Liver (tissue), 9 donors: ENCODE data around the gene HYKK. TPM values are rescaled to one million over a fixed set of nuclear protein-coding genes. Genes with fewer than 3 reads are reported as not detected.

ENCODE experiments used
- DNase-seq: peaks from one replicate; pipeline ENCODE4 v3.0.0-alpha.2; 2017; ENCODE audit warnings: low spot score
- H3K27ac ChIP-seq, 2 donors: one replicate each; pipeline ENCODE4 v1.7.0; 2013; ENCODE audit warnings: inconsistent platforms in 2 of 2, low read length in 2 of 2, control low read depth in 1 of 2, low read depth in 1 of 2, mild to moderate bottlenecking in 1 of 2
- H3K27me3 ChIP-seq, 4 donors: one replicate each; pipeline versions ENCODE4 v1.6.1 to v1.7.0; 2013; ENCODE audit warnings: low read length in 3 of 4, inconsistent platforms in 1 of 4, mild to moderate bottlenecking in 1 of 4, moderate library complexity in 1 of 4; ENCODE audit not compliant: control insufficient read depth in 4 of 4, insufficient read depth in 4 of 4
- H3K36me3 ChIP-seq, 4 donors: one replicate each; pipeline versions ENCODE4 v1.6.1 to v1.7.0; 2013; ENCODE audit warnings: low read length in 3 of 4, mild to moderate bottlenecking in 3 of 4, low read depth in 1 of 4, moderate library complexity in 1 of 4; ENCODE audit not compliant: control insufficient read depth in 4 of 4, insufficient read depth in 3 of 4
- H3K4me1 ChIP-seq, 4 donors: one replicate each; pipeline versions ENCODE4 v1.6.1 to v1.7.0; 2013; ENCODE audit warnings: low read length in 3 of 4, mild to moderate bottlenecking in 3 of 4, moderate library complexity in 1 of 4; ENCODE audit not compliant: control insufficient read depth in 4 of 4, insufficient read depth in 4 of 4
- H3K4me3 ChIP-seq, 3 donors: one replicate each; pipeline versions ENCODE4 v1.6.1 to v1.7.0; 2013; ENCODE audit warnings: low read length in 3 of 3, control low read depth in 1 of 3, low read depth in 1 of 3, mild to moderate bottlenecking in 1 of 3
- H3K9ac ChIP-seq, 2 donors: one replicate each; pipeline ENCODE4 v1.7.0; 2013; ENCODE audit warnings: low read length in 2 of 2, mild to moderate bottlenecking in 2 of 2, moderate library complexity in 2 of 2, control low read depth in 1 of 2, low read depth in 1 of 2
- H3K9me3 ChIP-seq, 4 donors: one replicate each; pipeline versions ENCODE4 v1.6.1 to v1.7.0; 2013; ENCODE audit warnings: low read length in 3 of 4; ENCODE audit not compliant: control insufficient read depth in 4 of 4
- CTCF ChIP-seq: fragments of 150-350 bp; IDR thresholded peaks from 2 replicates; pipeline ENCODE4 v1.5.1; 2017; ENCODE audit warnings: improper control_type of control experiment, low read depth, low read length; ENCODE audit not compliant: missing input control
- EGR1 ChIP-seq, 2 donors: IDR thresholded peaks; 2 replicates each; pipeline ENCODE4 v1.6.1; 2016 to 2018; ENCODE audit warnings: antibody characterized with exemption in 2 of 2, low read depth in 2 of 2
- FOXA2 ChIP-seq: IDR thresholded peaks from 2 replicates; pipeline ENCODE4 v1.6.1; 2016; ENCODE audit warnings: antibody characterized with exemption
- GABPA ChIP-seq, 2 donors: IDR thresholded peaks in 1 of 2; conservative IDR thresholded peaks in 1 of 2; 2 replicates each; pipeline ENCODE4 v1.6.1; 2016; ENCODE audit warnings: antibody characterized with exemption in 2 of 2, mild to moderate bottlenecking in 1 of 2, moderate library complexity in 1 of 2
- HNF4A ChIP-seq, 2 donors: conservative IDR thresholded peaks; 2 replicates each; pipeline ENCODE4 v1.6.1; 2016; ENCODE audit warnings: antibody characterized with exemption in 2 of 2, mild to moderate bottlenecking in 2 of 2
- HNF4G ChIP-seq: IDR thresholded peaks from 2 replicates; pipeline ENCODE4 v1.6.1; 2016; ENCODE audit warnings: antibody characterized with exemption
- JUND ChIP-seq, 2 donors: IDR thresholded peaks; 2 replicates each; pipeline ENCODE4 v1.6.1; 2016; ENCODE audit warnings: antibody characterized with exemption in 2 of 2
- MAX ChIP-seq: IDR thresholded peaks from 2 replicates; pipeline ENCODE4 v1.6.1; 2016; ENCODE audit warnings: antibody characterized with exemption
- NR2F2 ChIP-seq: IDR thresholded peaks from 2 replicates; pipeline ENCODE4 v1.6.1; 2016; ENCODE audit warnings: antibody characterized with exemption
- RAD21 ChIP-seq, 2 donors: IDR thresholded peaks; 2 replicates each; pipeline ENCODE4 v1.6.1; 2016; ENCODE audit warnings: antibody characterized with exemption in 2 of 2, mild to moderate bottlenecking in 2 of 2
- REST ChIP-seq: IDR thresholded peaks from 2 replicates; pipeline ENCODE4 v1.6.1; 2016; ENCODE audit warnings: antibody characterized with exemption, mild to moderate bottlenecking
- RXRA ChIP-seq, 2 donors: IDR thresholded peaks; 2 replicates each; pipeline ENCODE4 v1.6.1; 2017 to 2018; ENCODE audit warnings: antibody characterized with exemption in 2 of 2, mild to moderate bottlenecking in 1 of 2
- SP1 ChIP-seq: IDR thresholded peaks from 2 replicates; pipeline ENCODE4 v1.6.1; 2018; ENCODE audit warnings: antibody characterized with exemption, mild to moderate bottlenecking
- TAF1 ChIP-seq: conservative IDR thresholded peaks from 2 replicates; pipeline ENCODE4 v1.6.1; 2016; ENCODE audit warnings: antibody characterized with exemption, mild to moderate bottlenecking
- YY1 ChIP-seq: IDR thresholded peaks from 2 replicates; pipeline ENCODE4 v1.6.1; 2016; ENCODE audit warnings: antibody characterized with exemption, mild to moderate bottlenecking
- WGBS: extraction: QIAGEN DNeasy Blood & Tissue Kit; methylation state at CpG from one replicate; pipeline ENCODE4 v1.1.7; 2013; 5-methylcytosine and 5-hydroxymethylcytosine counted together
- polyA plus RNA-seq, 2 donors: library from polyadenylated mRNA; stranded (reverse) in 1 of 2; unstranded in 1 of 2; fragments of 200-250 nt in 1 of 2; fragments of >200 nt in 1 of 2; fragmentation: Nextera tagmentation in 1 of 2; extraction: Ambion mirVana in 1 of 2; gene quantifications; one replicate each; pipeline versions ENCODE4 v1.2.1 to v1.2.3, GENCODE V29; 2013 to 2015
- total RNA-seq, 2 donors: library from RNA; depleted of rRNA; stranded (reverse); fragments of >200 nt; gene quantifications; one replicate each; pipeline ENCODE4 v1.2.3, GENCODE V29; 2014
- TF ChIP-seq, protein P1 (sequence below): IDR thresholded peaks from 2 replicates; pipeline ENCODE4 v1.6.1; 2016; ENCODE audit warnings: antibody characterized with exemption
- TF ChIP-seq, protein P2 (sequence below): IDR thresholded peaks from 2 replicates; pipeline ENCODE4 v1.6.1; 2016; ENCODE audit warnings: antibody characterized with exemption
- donor health status: healthy.
- donor health status: healthy.
- donor health status: healthy.
- donor health status: healthy.
- donor health status: healthy.

HYKK gene
- total and polyA plus RNA-seq, 4 donors: 1.7 to 7.7 (median 2.2) TPM

DNA sequence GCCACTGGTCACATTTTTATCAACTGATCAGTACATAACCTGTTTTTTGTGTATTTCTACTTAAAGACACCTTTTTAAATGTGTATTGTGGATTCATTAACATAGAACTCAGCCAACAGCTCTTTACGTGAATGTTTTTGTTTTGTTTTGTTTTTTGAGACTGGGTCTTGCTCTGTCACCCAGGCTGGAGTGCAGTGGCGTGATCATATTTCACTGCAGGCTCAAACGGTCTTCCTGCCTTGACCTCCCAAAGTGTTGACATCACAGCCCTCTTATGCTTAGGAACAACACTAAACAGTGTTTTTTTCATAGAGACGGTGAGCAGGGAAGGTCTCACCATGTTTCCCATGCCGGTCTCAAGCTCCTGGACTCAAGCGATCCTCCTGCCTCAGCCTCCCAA lies 42.8 kb downstream of the HYKK start:
- Histone ChIP-seq H3K4me3 (no peak overlapping the region), H3K9ac (no peak overlapping the region), H3K27me3 (no peaks in the 10 kb centered on the region), H3K4me1 (no peaks in the 10 kb centered on the region), H3K9me3 (no peaks in the 10 kb centered on the region), H3K27ac (no peak overlapping the region), H3K36me3 (peaks cover 18 to 58% (median 46%) of the 10 kb centered on the region in 4 donors)
- no peak for DNase-seq
- 91% methylated on average over 6 of the region's 6 CpGs for WGBS
- no peak for TF ChIP-seq EGR1 (IDR thresholded peaks at IDR 0.05; ENCODE audit: low read depth in 2 of 2)
- TF ChIP-seq FOXA2: no peak
- TF ChIP-seq MAX: no peak
- TF ChIP-seq RXRA (IDR thresholded peaks at IDR 0.05): no peak
- TF ChIP-seq, protein P1, sequence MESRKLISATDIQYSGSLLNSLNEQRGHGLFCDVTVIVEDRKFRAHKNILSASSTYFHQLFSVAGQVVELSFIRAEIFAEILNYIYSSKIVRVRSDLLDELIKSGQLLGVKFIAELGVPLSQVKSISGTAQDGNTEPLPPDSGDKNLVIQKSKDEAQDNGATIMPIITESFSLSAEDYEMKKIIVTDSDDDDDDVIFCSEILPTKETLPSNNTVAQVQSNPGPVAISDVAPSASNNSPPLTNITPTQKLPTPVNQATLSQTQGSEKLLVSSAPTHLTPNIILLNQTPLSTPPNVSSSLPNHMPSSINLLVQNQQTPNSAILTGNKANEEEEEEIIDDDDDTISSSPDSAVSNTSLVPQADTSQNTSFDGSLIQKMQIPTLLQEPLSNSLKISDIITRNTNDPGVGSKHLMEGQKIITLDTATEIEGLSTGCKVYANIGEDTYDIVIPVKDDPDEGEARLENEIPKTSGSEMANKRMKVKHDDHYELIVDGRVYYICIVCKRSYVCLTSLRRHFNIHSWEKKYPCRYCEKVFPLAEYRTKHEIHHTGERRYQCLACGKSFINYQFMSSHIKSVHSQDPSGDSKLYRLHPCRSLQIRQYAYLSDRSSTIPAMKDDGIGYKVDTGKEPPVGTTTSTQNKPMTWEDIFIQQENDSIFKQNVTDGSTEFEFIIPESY: no peak
- TF ChIP-seq, protein P2, sequence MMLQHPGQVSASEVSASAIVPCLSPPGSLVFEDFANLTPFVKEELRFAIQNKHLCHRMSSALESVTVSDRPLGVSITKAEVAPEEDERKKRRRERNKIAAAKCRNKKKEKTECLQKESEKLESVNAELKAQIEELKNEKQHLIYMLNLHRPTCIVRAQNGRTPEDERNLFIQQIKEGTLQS: no peak
- no peak for TF ChIP-seq HNF4G
- no peak for TF ChIP-seq NR2F2
- no peak for TF ChIP-seq HNF4A (conservative IDR thresholded peaks at IDR 0.05)
- no peak for TF ChIP-seq YY1
- TF ChIP-seq RAD21 (IDR thresholded peaks at IDR 0.05): no peak
- TF ChIP-seq JUND (IDR thresholded peaks at IDR 0.05): no peak
- TF ChIP-seq GABPA (IDR thresholded peaks at IDR 0.05 in 1 of 2, conservative IDR thresholded peaks at IDR 0.05 in 1 of 2): no peak
- TF ChIP-seq CTCF: no peak
- TF ChIP-seq SP1: no peak

DNA sequence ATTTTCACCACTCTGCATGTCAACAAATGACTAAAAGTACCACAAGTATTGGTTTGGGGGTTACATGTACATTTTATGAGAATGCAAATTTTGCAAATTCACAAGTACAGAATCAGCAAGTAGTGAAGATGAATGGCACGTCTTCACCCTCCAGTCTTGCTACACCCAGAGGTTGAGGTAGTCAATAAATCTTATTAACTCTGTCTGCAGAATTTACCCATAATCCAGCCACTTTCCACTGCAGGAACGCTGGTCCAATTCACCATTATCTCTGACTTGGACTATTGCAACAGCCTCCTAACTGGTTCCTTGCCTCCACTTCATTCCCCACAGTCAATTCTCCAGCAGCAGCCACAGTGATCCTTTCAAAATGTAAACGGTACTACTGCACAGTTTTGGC lies 43.4 kb downstream of the HYKK start:
- no peak overlapping the region for H3K9ac ChIP-seq
- H3K9me3 ChIP-seq: no peaks in the 10 kb centered on the region
- no peak for DNase-seq
- H3K4me1 ChIP-seq: no peaks in the 10 kb centered on the region
- H3K27me3 ChIP-seq: no peaks in the 10 kb centered on the region
- no peak overlapping the region for H3K27ac ChIP-seq
- 81% methylated on average over 3 of the region's 3 CpGs for WGBS
- no peak overlapping the region for H3K4me3 ChIP-seq
- peaks cover 16 to 51% (median 40%) of the 10 kb centered on the region in 4 donors for H3K36me3 ChIP-seq
- TF ChIP-seq EGR1 (IDR thresholded peaks at IDR 0.05; ENCODE audit: low read depth in 2 of 2): no peak
- TF ChIP-seq YY1: no peak

GRCh38 chr15:78551902-78552301 lies 44.5 kb downstream of the HYKK start:
- Histone ChIP-seq H3K27ac (no peak overlapping the region), H3K4me1 (no peaks in the 10 kb centered on the region), H3K9me3 (no peaks in the 10 kb centered on the region), H3K27me3 (no peaks in the 10 kb centered on the region), H3K4me3 (no peak overlapping the region), H3K9ac (no peak overlapping the region), H3K36me3 (peaks cover 12 to 42% (median 32%) of the 10 kb centered on the region in 4 donors)
- 92% methylated on average over 5 of the region's 5 CpGs for WGBS
- DNase-seq: no peak
- TF ChIP-seq RAD21 (IDR thresholded peaks at IDR 0.05): no peak
- no peak for TF ChIP-seq HNF4A (conservative IDR thresholded peaks at IDR 0.05)
- TF ChIP-seq, protein P1: no peak
- no peak for TF ChIP-seq TAF1
- TF ChIP-seq FOXA2: no peak
- TF ChIP-seq MAX: no peak
- TF ChIP-seq YY1: no peak
- TF ChIP-seq RXRA (IDR thresholded peaks at IDR 0.05): no peak
- TF ChIP-seq, protein P2: no peak
- TF ChIP-seq REST: no peak
- TF ChIP-seq NR2F2: no peak
